CD4-positive, CD25-positive, alpha-beta regulatory T cell (primary cell): ENCODE data around the gene DNAH8. TPM values are rescaled to one million over a fixed set of nuclear protein-coding genes. Genes with fewer than 3 reads are reported as not detected.

Experiments
- ATAC-seq, 2 donors: fragments of 150-1000 bp; cut with Tn5 transposase; one replicate each; pipeline ENCODE4 v1.10.0; 2021; ENCODE audit warnings: low read depth in 2 of 2, moderate number of reproducible peaks in 2 of 2, moderate library complexity in 1 of 2
- DNase-seq, 3 donors: peaks; one replicate each; pipeline versions ENCODE4 v3.0.0 to v3.0.0-alpha.2; 2012 to 2022; ENCODE audit warnings: mixed read lengths in 1 of 3
- H3K27ac ChIP-seq: one replicate; pipeline ENCODE4 v1.7.0; 2013; ENCODE audit warnings: mild to moderate bottlenecking, low read length; ENCODE audit not compliant: insufficient read depth, poor library complexity, severe bottlenecking
- H3K27me3 ChIP-seq: one replicate; pipeline ENCODE4 v1.7.0; 2013; ENCODE audit warnings: low read length; ENCODE audit not compliant: control insufficient read depth, insufficient read depth
- H3K36me3 ChIP-seq: one replicate; pipeline ENCODE4 v1.7.0; 2013; ENCODE audit warnings: mild to moderate bottlenecking, low read length, moderate library complexity; ENCODE audit not compliant: control insufficient read depth, insufficient read depth
- H3K4me1 ChIP-seq: 2 replicates; pipeline ENCODE4 v1.7.0; 2013; ENCODE audit warnings: mild to moderate bottlenecking, low read length; ENCODE audit not compliant: insufficient read depth, control insufficient read depth, poor library complexity, severe bottlenecking
- H3K4me3 ChIP-seq: one replicate; pipeline ENCODE4 v1.7.0; 2013; ENCODE audit warnings: low read depth, mild to moderate bottlenecking, low read length, moderate library complexity
- H3K9me3 ChIP-seq, 2 experiments: 1 replicate in 1 of 2; 2 replicates in 1 of 2; pipeline ENCODE4 v1.7.0; 2013; ENCODE audit warnings: low read length in 2 of 2, mild to moderate bottlenecking in 1 of 2, moderate library complexity in 1 of 2; ENCODE audit not compliant: control insufficient read depth in 2 of 2
- H3K27ac Mint-ChIP-seq, 3 donors: one replicate each; pipeline ENCODE4 v1.8.0; 2020 to 2022; ENCODE audit warnings: mild to moderate bottlenecking in 3 of 3, mixed read lengths in 3 of 3, moderate library complexity in 2 of 3
- H3K27me3 Mint-ChIP-seq: one replicate; pipeline ENCODE4 v1.8.0; 2022; ENCODE audit warnings: mild to moderate bottlenecking, mixed read lengths
- H3K36me3 Mint-ChIP-seq: one replicate; pipeline ENCODE4 v1.8.0; 2020; ENCODE audit warnings: mixed read lengths
- H3K4me1 Mint-ChIP-seq, 4 donors: one replicate each; pipeline ENCODE4 v1.8.0; 2020 to 2022; ENCODE audit warnings: mixed read lengths in 4 of 4, mild to moderate bottlenecking in 1 of 4
- H3K4me3 Mint-ChIP-seq, 4 donors: one replicate each; pipeline ENCODE4 v1.8.0; 2020 to 2022; ENCODE audit warnings: mild to moderate bottlenecking in 4 of 4, mixed read lengths in 4 of 4, moderate library complexity in 3 of 4
- H3K9me3 Mint-ChIP-seq, 7 donors: one replicate each; pipeline ENCODE4 v1.8.0; 2020 to 2022; ENCODE audit warnings: mixed read lengths in 7 of 7, mild to moderate bottlenecking in 3 of 7, moderate library complexity in 2 of 7
- polyA plus RNA-seq, 4 donors: library from polyadenylated mRNA; unstranded; fragments of 300-500 nt; fragmentation: Illumina TruSeq; gene quantifications; one replicate each; pipeline ENCODE4 v1.2.3, GENCODE V29; 2021
- total RNA-seq: library from RNA; stranded (reverse); gene quantifications from one replicate; pipeline ENCODE4 v1.2.3, GENCODE V29; 2022

DNAH8 gene
- total and polyA plus RNA-seq, 5 donors from 2014 or later = 0.05 to 1.2 (median 0.57) TPM

- no peak overlapping the region for H3K4me3 ChIP-seq
- no peaks in the 10 kb centered on the region for H3K9me3 Mint-ChIP-seq
- H3K27me3 ChIP-seq = no peaks in the 10 kb centered on the region
- no peaks in the 10 kb centered on the region for H3K9me3 ChIP-seq
- peaks cover 4% of the 10 kb centered on the region for H3K27me3 Mint-ChIP-seq
- H3K27ac ChIP-seq = no peak overlapping the region
- DNase-seq (no peak), ATAC-seq (no peak)
- no peaks in the 10 kb centered on the region for H3K4me1 ChIP-seq
- H3K27ac Mint-ChIP-seq = no peak overlapping the region
- H3K36me3 ChIP-seq = no peaks in the 10 kb centered on the region
- H3K4me1 Mint-ChIP-seq = no peaks in the 10 kb centered on the region
- H3K4me3 Mint-ChIP-seq = no peak overlapping the region
- peaks cover 4% of the 10 kb centered on the region for H3K36me3 Mint-ChIP-seq
Observed at GRCh38 chr6:38982470-38982869, 267.4 kb downstream of the DNAH8 start.

GRCh38 chr6:38984723-38985122 lies 269.6 kb downstream of the DNAH8 start:
- H3K9me3 Mint-ChIP-seq = no peaks in the 10 kb centered on the region
- ATAC-seq (no peak), DNase-seq (no peak)
- Histone ChIP-seq H3K4me1 (no peaks in the 10 kb centered on the region), H3K36me3 (no peaks in the 10 kb centered on the region), H3K4me3 (no peak overlapping the region), H3K27me3 (no peaks in the 10 kb centered on the region), H3K9me3 (no peaks in the 10 kb centered on the region), H3K27ac (no peak overlapping the region)
- no peak overlapping the region for H3K4me3 Mint-ChIP-seq
- no peaks in the 10 kb centered on the region for H3K27me3 Mint-ChIP-seq
- no peak overlapping the region for H3K27ac Mint-ChIP-seq
- H3K4me1 Mint-ChIP-seq = no peaks in the 10 kb centered on the region
- peaks cover 4% of the 10 kb centered on the region for H3K36me3 Mint-ChIP-seq

- Mint-ChIP-seq H3K27me3 (no peaks in the 10 kb centered on the region), H3K4me3 (no peak overlapping the region)
Observed at GRCh38 chr6:38985839-38986238, 270.7 kb downstream of the DNAH8 start.

GRCh38 chr6:38987503-38987902 lies 272.4 kb downstream of the DNAH8 start:
- Mint-ChIP-seq H3K27me3 (no peaks in the 10 kb centered on the region), H3K4me1 (no peaks in the 10 kb centered on the region), H3K27ac (no peak overlapping the region), H3K36me3 (peaks cover 4% of the 10 kb centered on the region), H3K9me3 (peaks cover 0 to 1% (median 0%) of the 10 kb centered on the region in 7 donors), H3K4me3 (no peak overlapping the region)
- Histone ChIP-seq H3K9me3 (no peaks in the 10 kb centered on the region), H3K27ac (no peak overlapping the region), H3K27me3 (no peaks in the 10 kb centered on the region), H3K4me1 (no peaks in the 10 kb centered on the region), H3K4me3 (no peak overlapping the region), H3K36me3 (no peaks in the 10 kb centered on the region)
- DNase-seq (no peak), ATAC-seq (no peak)

More at GRCh38 chr6:38985839-38986238, 270.7 kb downstream of the DNAH8 start:
- H3K4me3 ChIP-seq = no peak overlapping the region
- no peak overlapping the region for H3K27ac Mint-ChIP-seq
- no peaks in the 10 kb centered on the region for H3K9me3 Mint-ChIP-seq
- H3K36me3 ChIP-seq = no peaks in the 10 kb centered on the region
- H3K27me3 ChIP-seq = no peaks in the 10 kb centered on the region
- no peaks in the 10 kb centered on the region for H3K4me1 Mint-ChIP-seq
- H3K9me3 ChIP-seq = no peaks in the 10 kb centered on the region
- ATAC-seq (no peak), DNase-seq (no peak)
- H3K27ac ChIP-seq = no peak overlapping the region
- H3K4me1 ChIP-seq = no peaks in the 10 kb centered on the region
- peaks cover 4% of the 10 kb centered on the region for H3K36me3 Mint-ChIP-seq

GRCh38 chr6:38988736-38989449 lies 273.8 kb downstream of the DNAH8 start:
- H3K4me3 Mint-ChIP-seq = no peak overlapping the region
- Histone ChIP-seq H3K36me3 (no peaks in the 10 kb centered on the region), H3K27ac (no peak overlapping the region), H3K9me3 (no peaks in the 10 kb centered on the region), H3K4me3 (no peak overlapping the region), H3K4me1 (no peaks in the 10 kb centered on the region), H3K27me3 (no peaks in the 10 kb centered on the region)
- no peak for DNase-seq
- H3K27ac Mint-ChIP-seq = no peak overlapping the region
- H3K4me1 Mint-ChIP-seq = no peaks in the 10 kb centered on the region
- peaks cover 0 to 1% (median 0%) of the 10 kb centered on the region in 7 donors for H3K9me3 Mint-ChIP-seq
- H3K36me3 Mint-ChIP-seq = peaks cover 4% of the 10 kb centered on the region
- ATAC-seq = no peak
- H3K27me3 Mint-ChIP-seq = no peaks in the 10 kb centered on the region

- H3K27ac ChIP-seq = no peak overlapping the region
- Mint-ChIP-seq H3K4me1 (no peaks in the 10 kb centered on the region), H3K9me3 (peaks cover 0 to 1% (median 0%) of the 10 kb centered on the region in 7 donors), H3K27me3 (no peaks in the 10 kb centered on the region), H3K4me3 (no peak overlapping the region), H3K36me3 (no peaks in the 10 kb centered on the region), H3K27ac (no peak overlapping the region)
- ATAC-seq = no peak
- H3K4me1 ChIP-seq = no peaks in the 10 kb centered on the region
- no peaks in the 10 kb centered on the region for H3K9me3 ChIP-seq
- no peaks in the 10 kb centered on the region for H3K27me3 ChIP-seq
- no peak for DNase-seq
- H3K4me3 ChIP-seq = no peak overlapping the region
- H3K36me3 ChIP-seq = no peaks in the 10 kb centered on the region
Observed at GRCh38 chr6:38990475-38990874, 275.4 kb downstream of the DNAH8 start.

- Mint-ChIP-seq H3K27me3 (peaks cover 4% of the 10 kb centered on the region), H3K36me3 (peaks cover 3% of the 10 kb centered on the region), H3K4me3 (no peak overlapping the region), H3K27ac (no peak overlapping the region), H3K9me3 (no peaks in the 10 kb centered on the region), H3K4me1 (no peaks in the 10 kb centered on the region)
- no peaks in the 10 kb centered on the region for H3K36me3 ChIP-seq
- peaks cover 3% of the 10 kb centered on the region for H3K27me3 ChIP-seq
- DNase-seq = no peak
- no peak overlapping the region for H3K27ac ChIP-seq
- ATAC-seq = no peak
- H3K4me3 ChIP-seq = no peak overlapping the region
- H3K4me1 ChIP-seq = no peaks in the 10 kb centered on the region
- no peaks in the 10 kb centered on the region for H3K9me3 ChIP-seq
Observed at GRCh38 chr6:38996676-38997075, 281.6 kb downstream of the DNAH8 start.

- DNase-seq (peak in 1 of 3 donors; percentile 29), ATAC-seq (no peak)
- no peaks in the 10 kb centered on the region for H3K36me3 ChIP-seq
- H3K4me1 ChIP-seq = no peaks in the 10 kb centered on the region
- peaks cover 4% of the 10 kb centered on the region for H3K27me3 Mint-ChIP-seq
- H3K36me3 Mint-ChIP-seq = peaks cover 3% of the 10 kb centered on the region
- H3K9me3 ChIP-seq = no peaks in the 10 kb centered on the region
- H3K9me3 Mint-ChIP-seq = no peaks in the 10 kb centered on the region
- H3K4me3 Mint-ChIP-seq = no peak overlapping the region
- H3K27ac ChIP-seq = no peak overlapping the region
- no peak overlapping the region for H3K27ac Mint-ChIP-seq
- peaks cover 3% of the 10 kb centered on the region for H3K27me3 ChIP-seq
- no peak overlapping the region for H3K4me3 ChIP-seq
- H3K4me1 Mint-ChIP-seq = no peaks in the 10 kb centered on the region
Observed at GRCh38 chr6:38997128-38997761, 282.1 kb downstream of the DNAH8 start.
